Mesenchymal stem cell (in vitro differentiated cells and primary cell): ENCODE data around the gene VIPR2.
"Not testable (repeated sequence)": the region's sequence is repeated elsewhere in the genome, so short reads cannot be mapped to it uniquely, and the experiment has no call there.

Experiments
- DNase-seq: peaks from one replicate; pipeline ENCODE4 v3.0.0-alpha.2; 2013
- H2AFZ ChIP-seq: one replicate; pipeline ENCODE4 v1.6.1; 2013; ENCODE audit warnings: low read depth, mild to moderate bottlenecking, control low read depth, inconsistent platforms, low read length, moderate library complexity
- H2AK5ac ChIP-seq: 2 replicates; pipeline ENCODE4 v1.6.1; 2013; ENCODE audit warnings: low read length, moderate library complexity, mild to moderate bottlenecking, inconsistent platforms; ENCODE audit not compliant: severe bottlenecking
- H2BK120ac ChIP-seq: one replicate; pipeline ENCODE4 v1.6.1; 2013; ENCODE audit warnings: low read depth, mild to moderate bottlenecking, inconsistent platforms, low read length, moderate library complexity
- H2BK12ac ChIP-seq, 2 experiments: one replicate each; pipeline ENCODE4 v1.6.1; 2013; ENCODE audit warnings: inconsistent platforms in 2 of 2, low read length in 2 of 2, mild to moderate bottlenecking in 2 of 2, moderate library complexity in 2 of 2, control low read depth in 1 of 2
- H2BK15ac ChIP-seq: one replicate; pipeline ENCODE4 v1.6.1; 2013; ENCODE audit warnings: mild to moderate bottlenecking, low read depth, inconsistent platforms; ENCODE audit not compliant: poor library complexity, severe bottlenecking
- H2BK5ac ChIP-seq: 2 replicates; pipeline ENCODE4 v1.6.1; 2013; ENCODE audit warnings: low read depth, mild to moderate bottlenecking, low read length, control low read depth, inconsistent platforms; ENCODE audit not compliant: poor library complexity, severe bottlenecking
- H3K14ac ChIP-seq, 2 experiments: one replicate each; pipeline ENCODE4 v1.6.1; 2013; ENCODE audit warnings: inconsistent platforms in 2 of 2, low read length in 2 of 2, control low read depth in 1 of 2, mild to moderate bottlenecking in 1 of 2, moderate library complexity in 1 of 2
- H3K18ac ChIP-seq, 2 experiments: one replicate each; pipeline ENCODE4 v1.6.1; 2013; ENCODE audit warnings: inconsistent platforms in 2 of 2, low read length in 2 of 2, control low read depth in 1 of 2, low read depth in 1 of 2, mild to moderate bottlenecking in 1 of 2
- H3K23ac ChIP-seq, 2 experiments: one replicate each; pipeline ENCODE4 v1.6.1; 2013; ENCODE audit warnings: inconsistent platforms in 2 of 2, low read length in 2 of 2, mild to moderate bottlenecking in 2 of 2, moderate library complexity in 2 of 2, control low read depth in 1 of 2
- H3K27ac ChIP-seq: 2 replicates; pipeline ENCODE4 v1.5.1; 2013; ENCODE audit warnings: mild to moderate bottlenecking, moderate library complexity, low read length, control low read depth, inconsistent platforms; ENCODE audit not compliant: poor library complexity, severe bottlenecking
- H3K27me3 ChIP-seq, 2 experiments: 2 replicates each; pipeline versions ENCODE4 v1.6.1 to v1.7.0; 2013; ENCODE audit warnings: low read length in 2 of 2, mild to moderate bottlenecking in 2 of 2, moderate library complexity in 2 of 2, control low read depth in 1 of 2, inconsistent platforms in 1 of 2; ENCODE audit not compliant: control insufficient read depth in 1 of 2, insufficient read depth in 1 of 2
- H3K36me3 ChIP-seq, 2 experiments: 2 replicates each; pipeline versions ENCODE4 v1.6.1 to v1.7.0; 2013; ENCODE audit warnings: low read length in 2 of 2, control low read depth in 1 of 2, inconsistent platforms in 1 of 2, low read depth in 1 of 2, mild to moderate bottlenecking in 1 of 2; ENCODE audit not compliant: insufficient read depth in 2 of 2, control insufficient read depth in 1 of 2
- H3K4ac ChIP-seq, 2 experiments: one replicate each; pipeline ENCODE4 v1.6.1; 2013; ENCODE audit warnings: inconsistent platforms in 2 of 2, low read length in 2 of 2, mild to moderate bottlenecking in 2 of 2, moderate library complexity in 2 of 2, control low read depth in 1 of 2, low read depth in 1 of 2
- H3K4me1 ChIP-seq: 2 replicates; pipeline ENCODE4 v1.6.1; 2013; ENCODE audit warnings: low read depth, low read length, control low read depth; ENCODE audit not compliant: control insufficient read depth, insufficient read depth
- H3K4me2 ChIP-seq: 2 replicates; pipeline ENCODE4 v1.6.1; 2013; ENCODE audit warnings: low read length, mild to moderate bottlenecking, inconsistent platforms; ENCODE audit not compliant: poor library complexity, severe bottlenecking
- H3K4me3 ChIP-seq, 2 experiments: 2 replicates each; pipeline versions ENCODE4 v1.5.1 to v1.7.0; 2013; ENCODE audit warnings: low read length in 2 of 2, mild to moderate bottlenecking in 2 of 2, control low read depth in 1 of 2, low read depth in 1 of 2; ENCODE audit not compliant: insufficient read depth in 1 of 2
- H3K79me1 ChIP-seq: replicated peaks from 2 replicates; pipeline ENCODE4 v1.6.1; 2013; ENCODE audit warnings: mild to moderate bottlenecking, control low read depth, low read length, inconsistent platforms; ENCODE audit not compliant: poor library complexity, severe bottlenecking
- H3K9ac ChIP-seq: 2 replicates; pipeline ENCODE4 v1.7.0; 2013; ENCODE audit warnings: mild to moderate bottlenecking, low read length, moderate library complexity
- H3K9me3 ChIP-seq: 2 replicates; pipeline ENCODE4 v1.7.0; 2013; ENCODE audit warnings: mild to moderate bottlenecking, low read length; ENCODE audit not compliant: control insufficient read depth
- H4K8ac ChIP-seq: one replicate; pipeline ENCODE4 v1.6.1; 2013; ENCODE audit warnings: inconsistent platforms, mild to moderate bottlenecking, low read length, moderate library complexity
- H4K91ac ChIP-seq: one replicate; pipeline ENCODE4 v1.6.1; 2013; ENCODE audit warnings: mild to moderate bottlenecking, low read length, inconsistent platforms
- WGBS: methylation state at CpG from one replicate; pipeline ENCODE4 v1.1.7; 2013; ENCODE audit warnings: mixed read lengths; 5-methylcytosine and 5-hydroxymethylcytosine counted together

VIPR2 gene

DNA sequence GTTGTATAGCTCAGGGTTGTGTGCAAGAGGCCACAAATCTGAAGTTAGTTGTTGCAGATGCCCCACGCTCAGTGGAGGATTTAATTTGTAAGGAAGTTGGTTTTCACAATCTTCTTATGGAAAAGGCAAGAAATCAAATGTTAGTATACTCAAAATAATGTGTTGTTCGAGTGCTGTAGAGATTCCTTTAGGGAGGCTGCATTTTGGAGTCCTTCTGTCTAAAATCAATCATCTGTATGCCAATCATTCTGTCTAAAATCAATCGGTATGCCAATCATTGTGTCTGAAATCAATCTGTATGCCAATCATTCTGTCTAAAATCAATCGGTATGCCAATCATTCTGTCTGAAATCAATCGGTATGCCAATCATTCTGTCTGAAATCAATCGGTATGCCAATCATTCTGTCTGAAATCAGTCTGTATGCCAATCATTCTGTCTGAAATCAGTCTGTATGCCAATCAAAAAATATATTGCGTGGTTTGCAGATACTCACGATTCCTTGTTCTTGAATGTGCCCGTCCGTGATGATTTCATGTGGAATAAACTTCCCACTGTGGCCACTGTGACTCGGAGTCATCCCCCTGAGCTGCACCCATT lies 19.1 kb upstream of the VIPR2 start:
- not testable (repeated sequence) for H3K27ac ChIP-seq, H2BK5ac ChIP-seq, H3K79me1 ChIP-seq, H2BK12ac ChIP-seq, H4K91ac ChIP-seq, DNase-seq, H2BK120ac ChIP-seq, H2BK15ac ChIP-seq, H3K9me3 ChIP-seq, H3K36me3 ChIP-seq, H3K4me1 ChIP-seq, H3K27me3 ChIP-seq, H4K8ac ChIP-seq, H2AK5ac ChIP-seq, H3K23ac ChIP-seq, H3K4me3 ChIP-seq, H3K9ac ChIP-seq, H2AFZ ChIP-seq, H3K4ac ChIP-seq, H3K14ac ChIP-seq, H3K4me2 ChIP-seq, H3K18ac ChIP-seq
- WGBS = 86% methylated on average over 1 of the region's 11 CpGs

DNA sequence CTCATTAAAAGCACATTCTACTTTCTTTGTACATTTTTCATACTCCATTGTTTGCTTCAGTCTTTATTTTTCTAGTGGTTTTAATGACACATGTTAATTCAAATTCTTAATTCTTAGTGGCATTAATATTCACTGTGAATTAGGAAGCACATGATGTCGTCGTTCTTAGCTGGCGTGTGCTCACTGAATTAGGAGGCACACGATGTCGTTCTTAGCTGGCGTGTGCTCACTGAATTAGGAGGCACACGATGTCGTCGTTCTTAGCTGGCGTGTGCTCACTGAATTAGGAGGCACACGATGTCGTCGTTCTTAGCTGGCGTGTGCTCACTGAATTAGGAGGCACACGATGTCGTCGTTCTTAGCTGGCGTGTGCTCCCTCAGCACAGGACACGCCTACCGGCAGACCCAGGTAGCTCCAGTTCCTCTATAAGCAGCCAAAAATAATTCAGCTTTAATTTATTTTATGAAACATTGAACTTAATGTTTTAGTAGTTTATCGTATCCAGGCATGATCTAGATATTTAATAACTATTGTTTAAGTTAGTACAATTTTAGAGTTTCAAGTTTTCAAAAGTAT lies 17.5 kb upstream of the VIPR2 start:
- H3K4me3 ChIP-seq, H4K8ac ChIP-seq, H4K91ac ChIP-seq, H3K4ac ChIP-seq, H3K4me1 ChIP-seq, H3K79me1 ChIP-seq, H2BK120ac ChIP-seq, H3K14ac ChIP-seq, H3K9ac ChIP-seq, H3K27me3 ChIP-seq, H3K18ac ChIP-seq, H2BK5ac ChIP-seq, H2AK5ac ChIP-seq, H3K23ac ChIP-seq, H3K9me3 ChIP-seq, H2BK12ac ChIP-seq, H3K27ac ChIP-seq, H2AFZ ChIP-seq, DNase-seq, H3K36me3 ChIP-seq, H3K4me2 ChIP-seq, H2BK15ac ChIP-seq: not testable (repeated sequence)
- WGBS = 92% methylated on average over 16 of the region's 21 CpGs

DNA sequence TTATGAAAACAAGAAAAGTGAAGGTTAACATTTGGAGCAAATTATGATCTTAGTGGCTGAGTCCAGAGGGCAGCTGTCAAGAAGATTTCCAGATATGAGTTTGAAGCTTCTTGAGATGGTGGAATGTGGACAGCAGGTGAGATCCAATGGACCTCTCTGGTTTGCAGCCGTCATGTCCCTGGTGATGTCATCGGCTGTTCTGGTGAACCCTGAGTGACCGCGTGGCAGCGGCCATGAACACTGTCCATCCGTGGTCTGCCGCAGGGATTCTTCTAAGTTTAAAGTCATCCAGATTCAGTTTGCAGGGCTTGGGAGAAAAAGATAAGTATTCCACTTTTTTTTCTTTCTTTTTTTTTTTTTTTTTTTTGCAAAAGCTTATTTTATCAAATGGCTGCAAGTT lies 15.8 kb upstream of the VIPR2 start:
- Histone ChIP-seq H3K4me3 (no peak overlapping the region), H3K9ac (no peak overlapping the region), H3K79me1 (no peaks in the 10 kb centered on the region), H4K8ac (no peak overlapping the region), H2BK5ac (no peak overlapping the region), H2AFZ (no peak overlapping the region), H3K4me2 (no peak overlapping the region), H2BK120ac (no peak overlapping the region), H2BK12ac (no peak overlapping the region), H3K9me3 (no peaks in the 10 kb centered on the region), H4K91ac (no peak overlapping the region), H3K4me1 (no peaks in the 10 kb centered on the region), H3K18ac (no peak overlapping the region), H3K27me3 (no peaks in the 10 kb centered on the region), H3K36me3 (no peaks in the 10 kb centered on the region), H3K23ac (no peak overlapping the region), H2AK5ac (no peak overlapping the region), H3K27ac (no peak overlapping the region), H2BK15ac (no peak overlapping the region), H3K4ac (no peak overlapping the region), H3K14ac (no peak overlapping the region)
- DNase-seq = no peak
- 93% methylated on average over 5 of the region's 7 CpGs for WGBS

DNA sequence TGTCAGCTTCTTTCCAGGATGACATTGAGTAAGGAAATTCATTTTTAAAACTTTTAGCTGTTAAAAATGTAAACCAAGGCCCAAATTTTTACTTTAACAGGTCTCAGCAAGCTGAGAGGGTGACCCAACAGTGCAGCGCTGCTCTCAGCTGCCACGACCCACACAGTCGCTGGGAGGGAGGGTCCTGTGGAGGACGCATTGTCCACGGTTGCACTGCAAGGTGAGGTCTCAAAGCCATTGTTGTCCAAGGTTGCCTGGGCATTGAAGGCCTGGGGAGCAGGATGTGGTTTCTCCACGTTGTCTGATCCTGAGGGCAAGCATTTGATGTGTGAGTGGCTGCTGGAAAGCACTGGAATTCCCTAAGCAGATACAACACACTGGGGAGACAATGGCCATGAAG lies 15.1 kb upstream of the VIPR2 start:
- no peak overlapping the region for H3K23ac ChIP-seq
- no peaks in the 10 kb centered on the region for H3K4me1 ChIP-seq
- H3K9ac ChIP-seq = no peak overlapping the region
- H3K4ac ChIP-seq = no peak overlapping the region
- 69% methylated on average over 6 of the region's 6 CpGs for WGBS
- no peak overlapping the region for H2BK15ac ChIP-seq
- H3K4me3 ChIP-seq = no peak overlapping the region
- no peak overlapping the region for H3K27ac ChIP-seq
- no peak overlapping the region for H2BK12ac ChIP-seq
- H3K18ac ChIP-seq = no peak overlapping the region
- H2BK120ac ChIP-seq = no peak overlapping the region
- no peaks in the 10 kb centered on the region for H3K27me3 ChIP-seq
- no peak overlapping the region for H4K91ac ChIP-seq
- no peaks in the 10 kb centered on the region for H3K79me1 ChIP-seq
- no peaks in the 10 kb centered on the region for H3K36me3 ChIP-seq
- no peak overlapping the region for H4K8ac ChIP-seq
- H3K14ac ChIP-seq = no peak overlapping the region
- H3K4me2 ChIP-seq = no peak overlapping the region
- H2AFZ ChIP-seq = no peak overlapping the region
- H3K9me3 ChIP-seq = no peaks in the 10 kb centered on the region
- no peak overlapping the region for H2BK5ac ChIP-seq
- no peak for DNase-seq
- no peak overlapping the region for H2AK5ac ChIP-seq
